Mesendoderm (in vitro differentiated cells): ENCODE results near the gene CMTM7.
A peak's percentile ranks its signal among the peaks of the same experiment; 100 is the strongest.

Experiments
- DNase-seq: peaks from one replicate; pipeline ENCODE4 v3.0.0; 2013
- H2AK5ac ChIP-seq: 2 replicates; pipeline ENCODE4 v1.6.1; 2013; ENCODE audit warnings: low read length, inconsistent platforms
- H2BK120ac ChIP-seq: 2 replicates; pipeline ENCODE4 v1.6.1; 2013; ENCODE audit warnings: low read depth, mild to moderate bottlenecking, low read length, moderate library complexity, mixed read lengths
- H2BK15ac ChIP-seq: replicated peaks from 2 replicates; pipeline ENCODE4 v1.6.1; 2013; ENCODE audit warnings: low read depth, mild to moderate bottlenecking, moderate library complexity
- H2BK5ac ChIP-seq: 2 replicates; pipeline ENCODE4 v1.6.1; 2013; ENCODE audit warnings: low read length, inconsistent platforms
- H3K18ac ChIP-seq: 2 replicates; pipeline ENCODE4 v1.6.1; 2013; ENCODE audit warnings: mild to moderate bottlenecking, low read length, mixed read lengths
- H3K23ac ChIP-seq: one replicate; pipeline ENCODE4 v1.6.1; 2013; ENCODE audit warnings: low read length
- H3K27ac ChIP-seq: 2 replicates; pipeline ENCODE4 v1.5.1; 2013; ENCODE audit warnings: low read depth, mild to moderate bottlenecking, inconsistent platforms, low read length, moderate library complexity
- H3K27me3 ChIP-seq: 2 replicates; pipeline ENCODE4 v1.6.1; 2013; ENCODE audit warnings: low read length, control low read depth, mild to moderate bottlenecking, inconsistent platforms; ENCODE audit not compliant: insufficient read depth, poor library complexity
- H3K36me3 ChIP-seq: 2 replicates; pipeline ENCODE4 v1.6.1; 2013; ENCODE audit warnings: low read length, inconsistent platforms; ENCODE audit not compliant: control insufficient read depth, insufficient read depth
- H3K4ac ChIP-seq: one replicate; pipeline ENCODE4 v1.6.1; 2013; ENCODE audit warnings: low read depth, mild to moderate bottlenecking, low read length, moderate library complexity
- H3K4me1 ChIP-seq: 2 replicates; pipeline ENCODE4 v1.6.1; 2013; ENCODE audit warnings: low read depth, low read length, inconsistent platforms; ENCODE audit not compliant: control insufficient read depth
- H3K4me2 ChIP-seq: 2 replicates; pipeline ENCODE4 v1.6.1; 2013; ENCODE audit warnings: low read length
- H3K4me3 ChIP-seq: 2 replicates; pipeline ENCODE4 v1.5.1; 2013; ENCODE audit warnings: mild to moderate bottlenecking, low read length
- H3K56ac ChIP-seq: one replicate; pipeline ENCODE4 v1.6.1; 2013; ENCODE audit warnings: low read length
- H3K79me1 ChIP-seq: 2 replicates; pipeline ENCODE4 v1.6.1; 2013; ENCODE audit warnings: low read length, inconsistent platforms
- H3K79me2 ChIP-seq: 2 replicates; pipeline ENCODE4 v1.6.1; 2013; ENCODE audit warnings: mild to moderate bottlenecking, low read length; ENCODE audit not compliant: control insufficient read depth, insufficient read depth
- H3K9ac ChIP-seq: 2 replicates; pipeline ENCODE4 v1.6.1; 2013; ENCODE audit warnings: low read length, inconsistent platforms
- H4K5ac ChIP-seq: one replicate; pipeline ENCODE4 v1.6.1; 2013; ENCODE audit warnings: low read length
- H4K8ac ChIP-seq: one replicate; pipeline ENCODE4 v1.6.1; 2013; ENCODE audit warnings: low read depth, mild to moderate bottlenecking, control low read depth, low read length, moderate library complexity
- WGBS: extraction: QIAGEN DNeasy Blood & Tissue Kit; methylation state at CpG from one replicate; pipeline ENCODE4 v1.1.7; 2013; ENCODE audit warnings: low lambda C conversion rate, missing lambda C conversion rate; ENCODE audit not compliant: insufficient coverage; ENCODE audit errors: extremely low coverage; 5-methylcytosine and 5-hydroxymethylcytosine counted together

CMTM7 gene

GRCh38 chr3:32419742-32420125 is 28.1 kb downstream of the CMTM7 start:
- H3K4me2 ChIP-seq, result no peak overlapping the region
- H2BK5ac ChIP-seq, result peak overlapping the region; percentile 11
- no peak overlapping the region for H3K23ac ChIP-seq
- H2AK5ac ChIP-seq, result no peak overlapping the region
- peak overlapping the region; percentile 38 for H3K9ac ChIP-seq
- WGBS, result no CpG with 5 or more reads among the region's 2 CpGs
- H3K36me3 ChIP-seq, result no peaks in the 10 kb centered on the region
- H3K27ac ChIP-seq, result peak overlapping the region; percentile 64
- peaks cover 19% of the 10 kb centered on the region for H3K79me1 ChIP-seq
- H3K4me1 ChIP-seq, result peaks cover 6% of the 10 kb centered on the region
- peak overlapping the region; percentile 81 for H3K56ac ChIP-seq
- no peaks in the 10 kb centered on the region for H3K27me3 ChIP-seq
- H2BK15ac ChIP-seq, result no peak overlapping the region
- H3K4ac ChIP-seq, result no peak overlapping the region
- H3K4me3 ChIP-seq, result no peak overlapping the region
- no peak overlapping the region for H2BK120ac ChIP-seq
- DNase-seq, result no peak
- H3K18ac ChIP-seq, result no peak overlapping the region
- no peak overlapping the region for H4K5ac ChIP-seq
- peaks cover 29% of the 10 kb centered on the region for H3K79me2 ChIP-seq
- no peak overlapping the region for H4K8ac ChIP-seq

GRCh38 chr3:32420126-32421038 is 28.7 kb downstream of the CMTM7 start:
- Histone ChIP-seq H4K5ac (no peak overlapping the region), H4K8ac (no peak overlapping the region), H3K27ac (peak overlapping the region; percentile 64), H3K23ac (no peak overlapping the region), H2BK120ac (no peak overlapping the region), H3K4me2 (no peak overlapping the region), H2BK15ac (no peak overlapping the region), H2AK5ac (no peak overlapping the region), H3K79me1 (peaks cover 20% of the 10 kb centered on the region), H3K27me3 (no peaks in the 10 kb centered on the region), H2BK5ac (peak overlapping the region; percentile 11), H3K36me3 (no peaks in the 10 kb centered on the region), H3K4me1 (peaks cover 6% of the 10 kb centered on the region), H3K9ac (peak overlapping the region; percentile 41), H3K79me2 (peaks cover 29% of the 10 kb centered on the region), H3K4me3 (no peak overlapping the region), H3K18ac (no peak overlapping the region), H3K56ac (peak overlapping the region; percentile 81), H3K4ac (no peak overlapping the region)
- peak; percentile 95 for DNase-seq
- no CpG with 5 or more reads among the region's 14 CpGs for WGBS

GRCh38 chr3:32421185-32421584 is 29.5 kb downstream of the CMTM7 start:
- H3K18ac ChIP-seq, result no peak overlapping the region
- H3K4me2 ChIP-seq, result no peak overlapping the region
- no peak overlapping the region for H3K4me3 ChIP-seq
- H2AK5ac ChIP-seq, result no peak overlapping the region
- WGBS, result no CpG with 5 or more reads among the region's 3 CpGs
- no peak overlapping the region for H2BK120ac ChIP-seq
- H3K27me3 ChIP-seq, result no peaks in the 10 kb centered on the region
- no peak for DNase-seq
- no peak overlapping the region for H4K5ac ChIP-seq
- H3K36me3 ChIP-seq, result no peaks in the 10 kb centered on the region
- H3K4ac ChIP-seq, result no peak overlapping the region
- peak overlapping the region; percentile 35 for H3K56ac ChIP-seq
- peaks cover 17% of the 10 kb centered on the region for H3K79me1 ChIP-seq
- peaks cover 27% of the 10 kb centered on the region for H3K79me2 ChIP-seq
- H3K27ac ChIP-seq, result no peak overlapping the region
- H3K23ac ChIP-seq, result no peak overlapping the region
- no peak overlapping the region for H2BK15ac ChIP-seq
- H3K4me1 ChIP-seq, result peaks cover 6% of the 10 kb centered on the region
- H3K9ac ChIP-seq, result no peak overlapping the region
- no peak overlapping the region for H4K8ac ChIP-seq
- no peak overlapping the region for H2BK5ac ChIP-seq

- H3K79me2 ChIP-seq, result peaks cover 25% of the 10 kb centered on the region
- H3K4me2 ChIP-seq, result no peak overlapping the region
- H3K23ac ChIP-seq, result no peak overlapping the region
- no peaks in the 10 kb centered on the region for H3K36me3 ChIP-seq
- H3K79me1 ChIP-seq, result peaks cover 18% of the 10 kb centered on the region
- H3K27ac ChIP-seq, result no peak overlapping the region
- no peak overlapping the region for H2BK120ac ChIP-seq
- H3K56ac ChIP-seq, result no peak overlapping the region
- no peak overlapping the region for H3K4me3 ChIP-seq
- no peak overlapping the region for H2BK5ac ChIP-seq
- no peaks in the 10 kb centered on the region for H3K27me3 ChIP-seq
- H4K5ac ChIP-seq, result no peak overlapping the region
- no peak overlapping the region for H3K18ac ChIP-seq
- H2AK5ac ChIP-seq, result no peak overlapping the region
- no peak overlapping the region for H3K4ac ChIP-seq
- H3K9ac ChIP-seq, result no peak overlapping the region
- no peak for DNase-seq
- H3K4me1 ChIP-seq, result peaks cover 6% of the 10 kb centered on the region
- no CpG with 5 or more reads among the region's 10 CpGs for WGBS
- no peak overlapping the region for H4K8ac ChIP-seq
- H2BK15ac ChIP-seq, result no peak overlapping the region
Observed at GRCh38 chr3:32421991-32422859, 30.6 kb downstream of the CMTM7 start.

GRCh38 chr3:32422943-32423342 is 31.3 kb downstream of the CMTM7 start:
- H3K27ac ChIP-seq, result no peak overlapping the region

More at GRCh38 chr3:32422943-32423342, 31.3 kb downstream of the CMTM7 start:
- H3K4me3 ChIP-seq, result no peak overlapping the region
- no peak overlapping the region for H3K9ac ChIP-seq
- H2AK5ac ChIP-seq, result no peak overlapping the region
- H2BK5ac ChIP-seq, result no peak overlapping the region
- H3K18ac ChIP-seq, result no peak overlapping the region
- H3K36me3 ChIP-seq, result no peaks in the 10 kb centered on the region
- H3K4me2 ChIP-seq, result no peak overlapping the region
- no peak overlapping the region for H3K4ac ChIP-seq
- no peak overlapping the region for H2BK15ac ChIP-seq
- H3K27me3 ChIP-seq, result no peaks in the 10 kb centered on the region
- H3K23ac ChIP-seq, result no peak overlapping the region
- peaks cover 18% of the 10 kb centered on the region for H3K79me1 ChIP-seq
- H2BK120ac ChIP-seq, result no peak overlapping the region
- H3K79me2 ChIP-seq, result peaks cover 25% of the 10 kb centered on the region
- peaks cover 6% of the 10 kb centered on the region for H3K4me1 ChIP-seq
- no peak overlapping the region for H4K8ac ChIP-seq
- no peak overlapping the region for H4K5ac ChIP-seq
- no peak for DNase-seq
- WGBS, result no CpG with 5 or more reads among the region's 2 CpGs
- no peak overlapping the region for H3K56ac ChIP-seq
